Mesothelial cell of epicardium (in vitro differentiated cells): Measurements from ENCODE around the gene FGD3. TPM values are rescaled to one million over a fixed set of nuclear protein-coding genes. Genes with fewer than 3 reads are reported as not detected.

ENCODE experiments used
- DNase-seq, 2 experiments: peaks; one replicate each; pipeline ENCODE4 v3.0.0; 2021; ENCODE audit warnings: low spot score in 2 of 2; ENCODE audit not compliant: unreplicated experiment in 2 of 2
- H3K27ac Mint-ChIP-seq: 2 replicates; pipeline ENCODE4 v1.8.0; 2021; ENCODE audit warnings: mixed read lengths
- H3K27me3 Mint-ChIP-seq: 2 replicates; pipeline ENCODE4 v1.8.0; 2021; ENCODE audit warnings: low read depth, mixed read lengths
- H3K36me3 Mint-ChIP-seq: 2 replicates; pipeline ENCODE4 v1.8.0; 2021; ENCODE audit warnings: mixed read lengths
- H3K4me1 Mint-ChIP-seq: 2 replicates; pipeline ENCODE4 v1.8.0; 2021; ENCODE audit warnings: mixed read lengths
- H3K4me3 Mint-ChIP-seq: 2 replicates; pipeline ENCODE4 v1.8.0; 2021; ENCODE audit warnings: mild to moderate bottlenecking, moderate library complexity, mixed read lengths
- H3K9me3 Mint-ChIP-seq: 2 replicates; pipeline ENCODE4 v1.8.0; 2021; ENCODE audit warnings: mixed read lengths
- total RNA-seq: library from RNA; stranded (reverse); gene quantifications from 3 replicates; pipeline ENCODE4 v1.2.1, GENCODE V29; 2021
- TF ChIP-seq, protein P1 (sequence below): fragments of 200-600 bp; sonication (generic); IDR thresholded peaks from one replicate; pipeline ENCODE4 v1.5.0; 2021; ENCODE audit warnings: antibody characterized with exemption; ENCODE audit not compliant: unreplicated experiment

FGD3 gene
- total RNA-seq, 1 donor from 2014 or later, result 36.3 TPM

DNA sequence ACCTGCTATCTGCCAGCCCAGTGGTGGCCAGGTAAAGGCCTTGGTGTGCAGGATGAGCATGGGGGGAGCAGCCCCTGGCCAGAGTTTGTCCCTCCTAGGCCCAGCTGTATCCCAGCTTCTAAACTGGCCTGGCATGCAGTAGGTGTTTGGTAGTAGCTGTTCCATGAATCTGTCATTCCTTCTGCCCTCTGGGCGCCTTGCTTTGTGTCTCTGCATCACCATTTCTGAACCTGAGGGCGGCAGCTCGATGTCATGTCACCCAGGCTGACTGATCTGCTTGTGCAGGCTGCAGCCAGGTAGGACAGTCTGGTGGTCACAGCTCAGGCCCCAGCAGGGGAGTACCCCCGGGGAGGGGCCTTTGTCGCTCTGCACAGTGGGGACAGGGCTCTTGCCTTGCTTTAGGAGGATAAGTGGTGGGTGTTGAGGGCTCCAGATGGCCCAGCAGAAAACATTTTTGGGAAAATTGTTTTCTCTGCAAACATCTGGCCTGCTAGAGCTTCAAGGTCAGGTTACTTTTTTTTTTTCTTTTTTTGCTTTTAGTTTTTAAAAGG lies 106.5 kb downstream of the FGD3 start:
- DNase-seq, result no peak
- no peak overlapping the region for H3K27ac Mint-ChIP-seq
- H3K4me3 Mint-ChIP-seq, result no peak overlapping the region
- no peaks in the 10 kb centered on the region for H3K27me3 Mint-ChIP-seq
- peaks cover 17% of the 10 kb centered on the region for H3K4me1 Mint-ChIP-seq
- H3K36me3 Mint-ChIP-seq, result no peaks in the 10 kb centered on the region
- TF ChIP-seq, protein P1, sequence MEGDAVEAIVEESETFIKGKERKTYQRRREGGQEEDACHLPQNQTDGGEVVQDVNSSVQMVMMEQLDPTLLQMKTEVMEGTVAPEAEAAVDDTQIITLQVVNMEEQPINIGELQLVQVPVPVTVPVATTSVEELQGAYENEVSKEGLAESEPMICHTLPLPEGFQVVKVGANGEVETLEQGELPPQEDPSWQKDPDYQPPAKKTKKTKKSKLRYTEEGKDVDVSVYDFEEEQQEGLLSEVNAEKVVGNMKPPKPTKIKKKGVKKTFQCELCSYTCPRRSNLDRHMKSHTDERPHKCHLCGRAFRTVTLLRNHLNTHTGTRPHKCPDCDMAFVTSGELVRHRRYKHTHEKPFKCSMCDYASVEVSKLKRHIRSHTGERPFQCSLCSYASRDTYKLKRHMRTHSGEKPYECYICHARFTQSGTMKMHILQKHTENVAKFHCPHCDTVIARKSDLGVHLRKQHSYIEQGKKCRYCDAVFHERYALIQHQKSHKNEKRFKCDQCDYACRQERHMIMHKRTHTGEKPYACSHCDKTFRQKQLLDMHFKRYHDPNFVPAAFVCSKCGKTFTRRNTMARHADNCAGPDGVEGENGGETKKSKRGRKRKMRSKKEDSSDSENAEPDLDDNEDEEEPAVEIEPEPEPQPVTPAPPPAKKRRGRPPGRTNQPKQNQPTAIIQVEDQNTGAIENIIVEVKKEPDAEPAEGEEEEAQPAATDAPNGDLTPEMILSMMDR, result no peak
- H3K9me3 Mint-ChIP-seq, result no peaks in the 10 kb centered on the region

DNA sequence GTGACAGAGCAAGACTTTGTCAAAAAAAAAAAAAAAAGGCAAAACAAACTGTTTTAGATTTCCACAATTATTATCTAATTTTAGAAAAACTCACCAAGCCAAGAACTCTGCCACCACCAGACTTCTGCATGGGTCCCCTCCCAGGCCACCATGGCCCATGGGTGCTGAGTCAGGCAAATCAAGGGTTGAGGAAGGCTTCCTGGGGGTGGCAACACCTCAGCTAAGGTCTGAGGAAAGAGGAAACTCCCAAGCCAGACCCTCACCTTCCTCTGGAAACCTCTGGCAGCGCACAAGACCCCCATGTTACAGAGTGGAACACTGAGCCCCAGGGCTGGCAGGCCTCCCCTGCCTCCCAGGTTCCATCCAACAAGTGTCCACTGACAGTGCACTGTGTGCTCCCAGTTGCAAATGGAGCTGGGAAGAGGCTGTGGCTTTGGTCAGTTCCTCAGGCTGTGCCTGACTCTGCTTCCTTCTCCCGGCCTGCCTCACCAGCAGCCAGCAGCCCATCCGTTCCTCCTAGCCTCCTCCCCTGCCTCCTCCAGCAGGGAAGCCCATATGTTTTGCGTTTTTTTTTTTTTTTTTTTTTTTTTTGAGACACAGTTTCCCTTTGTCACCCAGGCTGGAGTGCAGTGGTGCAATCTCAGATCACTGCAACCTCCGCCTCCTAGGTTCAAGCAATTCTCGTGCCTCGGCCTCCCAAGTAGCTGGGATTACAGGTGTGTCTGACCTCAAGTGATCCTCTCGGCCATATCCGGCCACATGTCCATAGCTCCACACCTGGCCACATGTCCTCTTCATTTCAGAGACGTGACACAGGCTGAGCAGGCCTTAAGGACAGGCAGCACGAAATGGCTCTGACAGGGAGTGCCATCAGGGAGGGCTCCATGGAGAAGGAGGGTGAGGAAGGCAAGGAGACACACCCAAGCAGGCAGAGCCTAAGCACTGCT lies 107.7 kb downstream of the FGD3 start:
- DNase-seq, result no peak
- no peaks in the 10 kb centered on the region for H3K36me3 Mint-ChIP-seq
- H3K4me3 Mint-ChIP-seq, result no peak overlapping the region
- H3K27ac Mint-ChIP-seq, result no peak overlapping the region
- H3K4me1 Mint-ChIP-seq, result peaks cover 17% of the 10 kb centered on the region
- TF ChIP-seq, protein P1, result no peak
- peaks cover 3% of the 10 kb centered on the region for H3K27me3 Mint-ChIP-seq
- H3K9me3 Mint-ChIP-seq, result no peaks in the 10 kb centered on the region

DNA sequence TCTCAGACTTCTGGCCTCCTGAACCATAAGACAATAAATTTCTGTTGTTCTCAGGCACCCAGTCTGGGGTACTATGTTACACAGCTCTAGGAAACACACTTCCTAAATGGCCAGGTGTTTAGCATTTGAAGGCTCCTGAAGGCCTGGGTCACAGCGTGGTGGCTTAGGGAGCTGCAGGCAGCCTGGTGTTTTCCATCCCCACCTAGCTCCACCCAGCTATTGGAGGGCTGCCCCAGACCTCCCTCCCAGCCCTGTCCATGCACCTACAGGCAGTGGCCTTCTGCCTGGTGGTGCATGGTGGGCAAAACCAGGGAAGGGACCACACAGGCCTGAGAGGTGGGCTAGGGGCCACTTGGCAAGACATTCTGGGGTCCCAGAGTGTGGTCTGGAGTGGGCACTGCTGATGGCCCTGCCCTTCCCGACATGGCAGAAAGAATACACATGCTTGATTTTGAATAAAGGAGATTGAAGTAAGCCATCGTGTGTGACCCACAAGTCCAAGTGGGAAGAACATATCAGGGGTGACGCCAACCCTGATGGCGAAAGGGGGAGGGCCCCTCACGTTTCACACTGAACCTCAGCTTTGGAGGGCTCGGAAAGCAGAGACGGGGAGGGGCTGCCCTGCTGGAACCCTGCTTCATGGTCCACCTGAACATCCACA lies 109.8 kb downstream of the FGD3 start:
- H3K4me3 Mint-ChIP-seq, result no peak overlapping the region
- H3K27ac Mint-ChIP-seq, result no peak overlapping the region
- peaks cover 3% of the 10 kb centered on the region for H3K27me3 Mint-ChIP-seq
- H3K36me3 Mint-ChIP-seq, result no peaks in the 10 kb centered on the region
- H3K9me3 Mint-ChIP-seq, result no peaks in the 10 kb centered on the region
- TF ChIP-seq, protein P1, result no peak
- peaks cover 18% of the 10 kb centered on the region for H3K4me1 Mint-ChIP-seq
- no peak for DNase-seq

DNA sequence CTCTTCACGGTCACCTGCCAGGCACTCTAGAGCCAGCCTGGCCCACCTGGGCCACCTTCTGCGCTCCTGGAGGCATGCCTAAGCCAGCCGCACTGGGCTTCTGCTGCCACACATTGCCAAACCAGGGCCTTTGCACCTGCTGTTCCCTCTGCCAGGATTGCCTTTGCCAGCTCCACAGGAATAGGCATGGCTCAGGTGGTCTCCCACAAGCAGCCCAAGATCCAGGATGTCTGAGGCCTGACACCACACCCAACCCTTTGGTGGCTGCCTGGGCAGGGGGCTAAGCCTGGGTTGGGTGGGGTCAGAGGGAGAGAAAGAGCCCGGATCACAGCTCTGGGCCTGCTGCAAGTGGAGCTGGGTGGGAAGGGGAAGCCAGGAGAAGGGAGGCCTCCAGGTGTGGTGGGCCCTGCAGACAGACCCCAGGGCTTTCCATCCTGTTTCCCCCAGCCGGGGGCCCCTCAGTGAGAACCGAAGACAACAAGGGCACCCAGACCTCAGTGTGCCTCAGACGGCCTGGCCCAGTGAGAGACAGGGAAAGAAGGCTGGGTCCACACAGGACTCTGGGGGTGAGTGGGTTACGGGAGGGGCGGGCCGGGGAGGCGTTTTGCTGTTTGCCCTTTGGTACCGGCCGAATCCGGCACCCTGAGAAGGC lies 110.5 kb downstream of the FGD3 start:
- peaks cover 18% of the 10 kb centered on the region for H3K4me1 Mint-ChIP-seq
- TF ChIP-seq, protein P1, result no peak
- H3K9me3 Mint-ChIP-seq, result no peaks in the 10 kb centered on the region
- peaks cover 3% of the 10 kb centered on the region for H3K27me3 Mint-ChIP-seq
- no peak for DNase-seq
- peak overlapping the region; percentile 54 for H3K4me3 Mint-ChIP-seq
- H3K27ac Mint-ChIP-seq, result peak overlapping the region; percentile 39
- no peaks in the 10 kb centered on the region for H3K36me3 Mint-ChIP-seq

DNA sequence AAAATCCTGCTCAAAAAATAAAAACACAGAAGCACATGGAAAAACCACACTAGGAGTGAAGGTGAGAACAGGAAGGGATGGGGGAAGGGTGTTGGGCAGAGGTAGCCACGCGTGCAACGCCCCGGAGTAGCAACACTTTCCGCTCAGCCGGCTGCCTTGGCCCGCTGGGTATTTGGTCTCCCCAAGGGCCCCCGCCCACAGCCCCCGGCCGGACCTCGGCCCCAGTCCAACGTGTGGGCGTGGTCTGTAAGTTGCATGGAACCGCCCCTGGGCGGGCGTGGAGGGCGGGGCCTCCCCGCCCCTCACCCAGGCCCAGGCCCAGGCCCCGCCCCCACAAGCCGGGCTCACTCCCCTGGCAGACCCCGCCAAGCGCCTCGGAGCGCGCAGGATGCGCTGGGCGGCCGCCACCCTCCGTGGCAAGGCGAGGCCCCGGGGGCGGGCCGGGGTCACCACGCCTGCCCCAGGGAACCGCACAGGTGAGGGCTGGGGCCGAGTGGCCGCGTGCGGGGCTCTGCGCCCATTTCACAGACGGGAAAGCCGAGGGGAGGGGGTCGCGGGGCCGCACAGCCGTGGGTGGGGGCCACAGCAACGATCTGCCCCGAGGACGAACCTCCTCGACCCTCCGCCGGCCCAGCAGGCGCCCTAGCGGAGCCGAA lies 111.2 kb downstream of the FGD3 start, which contains the start of gene SUSD3:
Gene SUSD3, plus strand, starts transcription at position 347 of the 656 bp plus-strand sequence. Its CDS starts 42 bp downstream, at position 389.
- H3K9me3 Mint-ChIP-seq, result no peaks in the 10 kb centered on the region
- H3K27ac Mint-ChIP-seq, result peak within 1 kb of the TSS; percentile 39
- peaks cover 13% of the 10 kb centered on the region for H3K4me1 Mint-ChIP-seq
- DNase-seq, result peak; percentile 60 to 64
- no peaks in the 10 kb centered on the region for H3K36me3 Mint-ChIP-seq
- H3K27me3 Mint-ChIP-seq, result peaks cover 3% of the 10 kb centered on the region
- H3K4me3 Mint-ChIP-seq, result peak within 1 kb of the TSS; percentile 58
- TF ChIP-seq, protein P1, result no peak
